K562 (cell line): Measurements from ENCODE around the gene NCOA6. TPM values are rescaled to one million over a fixed set of nuclear protein-coding genes. Genes with fewer than 3 reads are reported as not detected.

Experiments used
- ATAC-seq: fragments of 200-7000 bp; cut with Tn5 transposase; 3 replicates; pipeline ENCODE4 v1.9.1; 2020; ENCODE audit warnings: moderate library complexity
- BruUV-seq: library from RNA; stranded (reverse); fragments of 400-500 nt; replicated peaks from 2 replicates; lab custom pipeline; 2021; lab: Mats Ljungman, UMichigan
- CTCF ChIA-PET: fragments of 300-600 bp; formaldehyde crosslinking; extraction: SDS; loops from one replicate; lab custom pipeline; 2021; ENCODE audit warnings: low intra/inter-chr PET ratio; lab: Yijun Ruan, JAX
- POLR2A ChIA-PET: fragments of 300-600, 350-650 bp; sonication (Branson Sonifier 250); formaldehyde crosslinking; extraction: SDS; loops from one replicate; lab custom pipeline; 2021; ENCODE audit warnings: antibody characterized with exemption, inconsistent platforms; lab: Yijun Ruan, JAX
- DNase-seq, 4 experiments: peaks; one replicate each; pipeline versions ENCODE4 v3.0.0 to v3.0.0-alpha.2; 2011 to 2018; ENCODE audit warnings: low spot score in 3 of 4, mixed read lengths in 3 of 4; ENCODE audit errors: extremely low read depth in 1 of 4
- FAIRE-seq: peaks from 2 replicates; lab custom pipeline; 2011; peaks lifted over from hg19 to GRCh38; lab: Jason Lieb, UNC
- H2AFZ ChIP-seq: 2 replicates; pipeline ENCODE4 v1.6.0; 2011; ENCODE audit warnings: low read depth, low read length, control low read depth, inconsistent platforms
- H3K27ac ChIP-seq: fragments of 200-600 bp; 3 replicates; pipeline ENCODE4 v1.8.0; 2011; ENCODE audit warnings: low read depth, mild to moderate bottlenecking, control low read depth, inconsistent platforms, low read length, moderate library complexity, mixed read lengths; ENCODE audit errors: extremely low read depth
- H3K27me3 ChIP-seq, 2 experiments: fragments of 300-600 bp in 1 of 2; 2 replicates in 1 of 2; 3 replicates in 1 of 2; pipeline versions ENCODE4 v1.6.0 to v1.8.0; 2011; ENCODE audit warnings: inconsistent platforms in 2 of 2, low read length in 2 of 2, mild to moderate bottlenecking in 1 of 2, mixed read lengths in 1 of 2, moderate library complexity in 1 of 2; ENCODE audit not compliant: control insufficient read depth in 2 of 2, insufficient read depth in 2 of 2
- H3K36me3 ChIP-seq: fragments of 300-600 bp; 3 replicates; pipeline ENCODE4 v1.8.0; 2011; ENCODE audit warnings: mild to moderate bottlenecking, low read length, inconsistent platforms; ENCODE audit not compliant: control insufficient read depth, insufficient read depth
- H3K4me1 ChIP-seq, 2 experiments: fragments of 200-600 bp in 1 of 2; replicated peaks in 1 of 2; 2 replicates in 1 of 2; 3 replicates in 1 of 2; pipeline versions ENCODE4 v1.5.1 to v1.8.0; 2011; ENCODE audit warnings: inconsistent platforms in 2 of 2, low read length in 2 of 2, mild to moderate bottlenecking in 1 of 2, mixed read lengths in 1 of 2, moderate library complexity in 1 of 2; ENCODE audit not compliant: control insufficient read depth in 2 of 2, insufficient read depth in 2 of 2
- H3K4me2 ChIP-seq: 2 replicates; pipeline ENCODE4 v1.6.1; 2011; ENCODE audit warnings: low read length, control low read depth, inconsistent platforms, mixed read lengths; ENCODE audit not compliant: insufficient read depth
- H3K4me3 ChIP-seq: fragments of 200-600 bp; sonication (generic), shearing (Covaris generic); 2 replicates; pipeline ENCODE4 v1.5.1; 2016; ENCODE audit warnings: control low read depth, inconsistent platforms
- H3K79me2 ChIP-seq: fragments of 200-600 bp; 3 replicates; pipeline ENCODE4 v1.8.0; 2011; ENCODE audit warnings: low read length, inconsistent platforms; ENCODE audit not compliant: control insufficient read depth, insufficient read depth
- H3K9ac ChIP-seq, 2 experiments: 2 replicates each; pipeline versions ENCODE4 v1.6.0 to v1.6.1; 2011; ENCODE audit warnings: low read depth in 2 of 2, low read length in 2 of 2, control low read depth in 1 of 2, inconsistent platforms in 1 of 2, mild to moderate bottlenecking in 1 of 2, mixed read lengths in 1 of 2; ENCODE audit not compliant: insufficient read depth in 1 of 2
- H3K9me1 ChIP-seq: one replicate; pipeline ENCODE4 v1.6.0; 2011; ENCODE audit warnings: inconsistent platforms, mild to moderate bottlenecking, low read length, moderate library complexity; ENCODE audit not compliant: control insufficient read depth, insufficient read depth
- H3K9me3 ChIP-seq: replicated peaks from 2 replicates; pipeline ENCODE4 v1.5.1; 2011; ENCODE audit warnings: low read depth, low read length, inconsistent platforms; ENCODE audit not compliant: control insufficient read depth, insufficient read depth
- H4K20me1 ChIP-seq: replicated peaks from 2 replicates; pipeline ENCODE4 v1.6.1; 2011; ENCODE audit warnings: low read length, inconsistent platforms, mixed read lengths; ENCODE audit not compliant: control insufficient read depth, insufficient read depth
- JUN ChIP-seq, 2 experiments: sonication (generic) in 1 of 2; formaldehyde crosslinking in 1 of 2; IDR thresholded peaks; 2 replicates each; pipeline versions ENCODE4 v1.6.1 to v1.8.0; 2012 to 2022; ENCODE audit warnings: borderline replicate concordance in 2 of 2, mild to moderate bottlenecking in 2 of 2, improper control_type of control experiment in 1 of 2, low read depth in 1 of 2, low read length in 1 of 2, missing genetic modification reagents in 1 of 2
- LARP7 ChIP-seq: fragments of 450-650 bp; IDR thresholded peaks from 2 replicates; pipeline ENCODE4 v1.6.1; 2016
- MCM7 ChIP-seq, 2 experiments: fragments of 450-650 bp; IDR thresholded peaks; 2 replicates each; pipeline ENCODE4 v1.6.1; 2016 to 2018
- PHB2 ChIP-seq: fragments of 450-650 bp; IDR thresholded peaks from 2 replicates; pipeline ENCODE4 v1.6.1; 2017; ENCODE audit warnings: low read depth
- RBBP5 ChIP-seq: fragments of 200-600 bp; sonication (generic); IDR thresholded peaks from 2 replicates; pipeline ENCODE4 v1.6.1; 2012; ENCODE audit warnings: borderline replicate concordance, mild to moderate bottlenecking, low read length, control low read depth, inconsistent platforms; ENCODE audit not compliant: insufficient read depth, poor library complexity, severe bottlenecking
- WGBS: fragments of 100-300 bp; shearing (Covaris generic); methylation state at CpG from one replicate; pipeline ENCODE4 v1.1.6; 2016; ENCODE audit warnings: low coverage, mixed read lengths; ENCODE audit not compliant: insufficient coverage; ENCODE audit errors: missing lambda C conversion rate; 5-methylcytosine and 5-hydroxymethylcytosine counted together
- in situ Hi-C: fragments of 300-500 bp; cut with MboI; formaldehyde crosslinking; loops from 4 replicates; pipeline ENCODE4 v1.15.0; 2018; ENCODE audit warnings: inconsistent platforms, mixed read lengths
- intact Hi-C: fragments of 100-400 bp; cut with micrococcal nuclease; formaldehyde crosslinking; loops from 2 replicates; pipeline ENCODE4 v1.14.2; 2022
- polyA plus RNA-seq, 8 experiments: library from polyadenylated mRNA; depleted of rRNA in 4 of 8; stranded (reverse) in 5 of 8; unstranded in 3 of 8; fragments of >200 nt; fragmentation: Nextera tagmentation in 2 of 8; fragmentation: Illumina TruSeq in 1 of 8; extraction: Ambion mirVana in 2 of 8; extraction: Trizol in 1 of 8; gene quantifications; 2 replicates each; pipeline versions ENCODE4 v1.2.1 to v1.2.3, GENCODE V29; 2011 to 2014; ENCODE audit warnings: inconsistent platforms in 1 of 8, missing spikeins in 1 of 8
- total RNA-seq, 7 experiments: library from RNA; depleted of rRNA in 6 of 7; stranded (reverse); fragments of >200 nt in 6 of 7; fragmentation: Illumina TruSeq in 2 of 7; extraction: Trizol in 2 of 7; gene quantifications; 2 replicates each; pipeline versions ENCODE4 v1.2.1 to v1.2.3, GENCODE V29; 2011 to 2021; ENCODE audit warnings: low replicate concordance in 1 of 7
- TF ChIP-seq, protein P1 (sequence below): sonication (generic); formaldehyde crosslinking; IDR thresholded peaks from 2 replicates; pipeline ENCODE4 v1.8.0; 2022; ENCODE audit warnings: mild to moderate bottlenecking, missing genetic modification reagents, borderline replicate concordance

The NCOA6 gene
- total and polyA plus RNA-seq, 9 of the 15 experiments (the other 6 are each of a cell fraction or from before 2014, with no cell fraction given): 6.1 to 25.0 (median 9.5) TPM

DNA sequence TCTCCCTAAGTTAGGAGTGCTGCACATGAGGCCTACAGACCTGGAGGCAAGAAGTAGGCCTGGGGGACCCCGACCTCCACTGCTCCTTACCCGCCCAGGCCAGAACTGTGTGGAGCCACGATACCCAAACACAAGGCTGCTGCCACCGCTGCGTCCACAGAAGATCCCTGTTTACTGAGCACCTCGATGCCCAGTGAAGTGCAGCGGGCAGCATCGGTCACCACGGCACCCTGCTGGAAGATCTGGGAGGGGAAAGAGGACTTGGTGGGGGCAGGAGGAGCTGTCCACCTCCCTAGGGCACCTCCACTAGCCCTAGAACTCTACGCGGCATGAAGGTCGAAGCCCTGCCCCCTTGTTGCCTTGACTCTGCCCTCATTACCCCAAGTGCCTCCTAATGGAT lies 37.3 kb upstream of the NCOA6 start:
- peaks cover 0 to 10% of the 10 kb centered on the region in 2 experiments; a peak in 1 of 5 replicates for H3K4me1 ChIP-seq
- H3K9me1 ChIP-seq: no peaks in the 10 kb centered on the region
- H3K4me3 ChIP-seq: no peak overlapping the region
- H3K9me3 ChIP-seq: no peaks in the 10 kb centered on the region
- H3K27ac ChIP-seq: no peak overlapping the region
- H3K27me3 ChIP-seq: no peaks in the 10 kb centered on the region
- H2AFZ ChIP-seq: no peak overlapping the region
- ChIA-PET POLR2A (interaction anchor here (0.7 to 1.5 kb wide), 2 partner anchors 10 to 11 kb away, joined by 4 read pairs; partner anchors contain the start of gene GGT7), CTCF (no interaction called here)
- BruUV-seq: no TSS peak
- in situ Hi-C loops (no loop called here), intact Hi-C loops (no loop called here)
- no peak for ATAC-seq
- TF ChIP-seq, protein P1, sequence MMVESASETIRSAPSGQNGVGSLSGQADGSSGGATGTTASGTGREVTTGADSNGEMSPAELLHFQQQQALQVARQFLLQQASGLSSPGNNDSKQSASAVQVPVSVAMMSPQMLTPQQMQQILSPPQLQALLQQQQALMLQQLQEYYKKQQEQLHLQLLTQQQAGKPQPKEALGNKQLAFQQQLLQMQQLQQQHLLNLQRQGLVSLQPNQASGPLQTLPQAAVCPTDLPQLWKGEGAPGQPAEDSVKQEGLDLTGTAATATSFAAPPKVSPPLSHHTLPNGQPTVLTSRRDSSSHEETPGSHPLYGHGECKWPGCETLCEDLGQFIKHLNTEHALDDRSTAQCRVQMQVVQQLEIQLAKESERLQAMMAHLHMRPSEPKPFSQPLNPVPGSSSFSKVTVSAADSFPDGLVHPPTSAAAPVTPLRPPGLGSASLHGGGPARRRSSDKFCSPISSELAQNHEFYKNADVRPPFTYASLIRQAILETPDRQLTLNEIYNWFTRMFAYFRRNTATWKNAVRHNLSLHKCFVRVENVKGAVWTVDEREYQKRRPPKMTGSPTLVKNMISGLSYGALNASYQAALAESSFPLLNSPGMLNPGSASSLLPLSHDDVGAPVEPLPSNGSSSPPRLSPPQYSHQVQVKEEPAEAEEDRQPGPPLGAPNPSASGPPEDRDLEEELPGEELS: no peak
- TF ChIP-seq PHB2 (no peak), JUN (IDR thresholded peaks at IDR 0.05; ENCODE audit: borderline replicate concordance, low read depth, low read length) (no peak), JUN (CRISPR knock-in tag; IDR thresholded peaks at IDR 0.05; ENCODE audit: borderline replicate concordance) (no peak), MCM7 (IDR thresholded peaks at IDR 0.05) (no peak), LARP7 (no peak), RBBP5 (no peak)
- peaks cover 24% of the 10 kb centered on the region; the same call in 2 of the 3 replicates for H3K36me3 ChIP-seq
- no peak overlapping the region for H3K4me2 ChIP-seq
- no peak for FAIRE-seq
- WGBS: 80% methylated on average over 12 of the region's 12 CpGs
- peak overlapping the region in 1 of 2 experiments; percentile 27; a peak in 1 of 4 replicates for H3K9ac ChIP-seq
- no peaks in the 10 kb centered on the region for H3K79me2 ChIP-seq
- H4K20me1 ChIP-seq: no peaks in the 10 kb centered on the region
- DNase-seq: peak in 1 of 4 experiments; percentile 6
